Measurements from ENCODE around the gene SLC25A41. TPM values are rescaled to one million over a fixed set of nuclear protein-coding genes. Genes with fewer than 3 reads are reported as not detected.

SLC25A41 gene
- total and polyA plus RNA-seq, 9 of the 15 experiments (the other 6 are each of a cell fraction or from before 2014, with no cell fraction given), result 0.08 to 4.2 (median 1.6) TPM

- TF ChIP-seq PBX2 (CRISPR knock-in tag; IDR thresholded peaks at IDR 0.05; ENCODE audit: low read depth), result no peak
- TF ChIP-seq PBX2 (tag; conservative IDR thresholded peaks at IDR 0.05; ENCODE audit: low read depth), result peak; percentile 67
- TF ChIP-seq BRCA1 (IDR thresholded peaks at IDR 0.05), result no peak
- no peak for TF ChIP-seq BRCA1 (CRISPR knock-in tag; IDR thresholded peaks at IDR 0.05)
- TF ChIP-seq THAP12 (CRISPR knock-in tag; IDR thresholded peaks at IDR 0.05), result no peak
- TF ChIP-seq JUND (IDR thresholded peaks at IDR 0.05; ENCODE audit: borderline replicate concordance, low read depth, low read length), result peak; percentile 36; the same call in 1 of the 2 replicates
- TF ChIP-seq JUND (tag; IDR thresholded peaks at IDR 0.05; ENCODE audit: borderline replicate concordance, low read depth, low read length), result no peak; the same call in 2 of the 3 replicates
- TF ChIP-seq MEIS2 (IDR thresholded peaks at IDR 0.05; ENCODE audit: partially characterized antibody), result peak; percentile 80
- 0 out of 2 replicates have a peak, but pooled peaks have one; percentile 22 for TF ChIP-seq LARP7 (IDR thresholded peaks at IDR 0.05)
- no peak for TF ChIP-seq COPS2 (conservative IDR thresholded peaks at IDR 0.05)
- peak; percentile 49; the same call in 1 of the 2 replicates for TF ChIP-seq FOSL1 (tag; conservative IDR thresholded peaks at IDR 0.05)
- no peak for TF ChIP-seq PCBP1 (IDR thresholded peaks at IDR 0.05; ENCODE audit: low read depth, low read length, poor library complexity, severe bottlenecking)
- no peak for TF ChIP-seq HNRNPL (IDR thresholded peaks at IDR 0.05; ENCODE audit: low read depth, low read length)
- TF ChIP-seq BCL6 (CRISPR knock-in tag; IDR thresholded peaks at IDR 0.05), result no peak
- no peak for TF ChIP-seq ZBTB5 (IDR thresholded peaks at IDR 0.05)
- no peak for TF ChIP-seq SRSF9 (IDR thresholded peaks at IDR 0.05; ENCODE audit: borderline replicate concordance, low read depth, low read length)
- TF ChIP-seq RCOR1 (IDR thresholded peaks at IDR 0.05; ENCODE audit: borderline replicate concordance in 1 of 2, low read depth in 2 of 2, low read length in 2 of 2), result peak; percentile 32 to 84; a peak in 2 of 4 replicates
- peak; percentile 67 for TF ChIP-seq ZBTB33 (CRISPR knock-in tag; IDR thresholded peaks at IDR 0.05)
- TF ChIP-seq ZFX (CRISPR knock-in tag; IDR thresholded peaks at IDR 0.05), result peak; percentile 93
Measured at GRCh38 chr19:6460099-6460884, 26.7 kb upstream of the SLC25A41 start (continued).
